Activated T-cell treated with anti-CD3 and anti-CD28 coated beads for 48 hours (primary cell): ENCODE data around the gene RABL2B.

Experiments used
- DNase-seq: peaks from one replicate; pipeline ENCODE4 v3.0.0-alpha.2; 2020; ENCODE audit warnings: low read depth

Gene RABL2B

GRCh38 chr22:50738649-50739227 is 44.7 kb downstream of the RABL2B start:
- DNase-seq = no peak

DNA sequence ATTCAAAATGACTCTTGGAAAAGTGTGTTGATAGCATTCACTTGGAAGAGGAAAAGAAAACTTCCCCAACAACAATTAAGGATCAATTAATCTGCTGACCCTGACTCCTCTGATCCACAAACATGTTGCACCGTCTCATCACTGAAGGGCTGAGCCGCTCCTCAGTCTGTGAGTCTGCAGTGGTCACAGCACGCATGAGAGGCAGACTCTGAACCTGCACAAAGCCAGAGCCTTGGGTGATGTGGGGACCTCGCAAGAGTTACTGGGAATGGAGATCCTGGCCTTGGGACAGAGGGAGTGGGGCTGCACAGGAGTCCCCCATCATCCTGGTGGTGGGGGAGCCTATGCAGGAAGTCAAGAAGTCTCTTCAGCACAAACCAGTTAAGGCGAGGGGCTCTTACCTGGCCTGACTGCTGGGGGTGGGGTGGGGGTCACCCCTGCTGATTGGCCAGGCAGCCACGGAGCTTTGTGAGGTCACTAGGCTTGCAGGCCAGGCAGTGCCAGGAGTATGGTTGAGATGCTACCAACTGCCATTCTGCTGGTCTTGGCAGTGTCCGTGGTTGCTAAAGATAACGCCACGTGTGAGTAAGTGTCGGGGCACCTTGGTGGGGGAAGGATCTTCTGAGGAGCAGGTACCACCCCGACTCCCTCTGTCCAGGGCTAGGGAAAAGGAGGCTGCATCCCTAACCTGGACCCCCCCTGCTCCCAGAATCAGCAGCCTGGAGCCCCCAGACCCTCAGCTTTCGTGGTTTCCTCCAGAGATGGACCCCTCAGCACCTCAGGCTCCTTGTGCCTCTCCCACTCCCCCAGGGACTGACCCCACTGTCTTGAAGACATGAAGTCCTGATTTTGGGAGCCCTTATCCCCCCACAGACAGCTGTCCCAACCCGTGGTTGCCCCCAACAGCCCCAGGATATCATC is 45.4 kb downstream of the RABL2B start, which contains the start of gene ACR:
Gene ACR (plus strand): TSS at position 477 of the 921 bp plus-strand sequence. CDS start 32 bp downstream, at position 509.
- DNase-seq = no peak

GRCh38 chr22:50735739-50736030 is 47.8 kb downstream of the RABL2B start:
- no peak for DNase-seq

DNA sequence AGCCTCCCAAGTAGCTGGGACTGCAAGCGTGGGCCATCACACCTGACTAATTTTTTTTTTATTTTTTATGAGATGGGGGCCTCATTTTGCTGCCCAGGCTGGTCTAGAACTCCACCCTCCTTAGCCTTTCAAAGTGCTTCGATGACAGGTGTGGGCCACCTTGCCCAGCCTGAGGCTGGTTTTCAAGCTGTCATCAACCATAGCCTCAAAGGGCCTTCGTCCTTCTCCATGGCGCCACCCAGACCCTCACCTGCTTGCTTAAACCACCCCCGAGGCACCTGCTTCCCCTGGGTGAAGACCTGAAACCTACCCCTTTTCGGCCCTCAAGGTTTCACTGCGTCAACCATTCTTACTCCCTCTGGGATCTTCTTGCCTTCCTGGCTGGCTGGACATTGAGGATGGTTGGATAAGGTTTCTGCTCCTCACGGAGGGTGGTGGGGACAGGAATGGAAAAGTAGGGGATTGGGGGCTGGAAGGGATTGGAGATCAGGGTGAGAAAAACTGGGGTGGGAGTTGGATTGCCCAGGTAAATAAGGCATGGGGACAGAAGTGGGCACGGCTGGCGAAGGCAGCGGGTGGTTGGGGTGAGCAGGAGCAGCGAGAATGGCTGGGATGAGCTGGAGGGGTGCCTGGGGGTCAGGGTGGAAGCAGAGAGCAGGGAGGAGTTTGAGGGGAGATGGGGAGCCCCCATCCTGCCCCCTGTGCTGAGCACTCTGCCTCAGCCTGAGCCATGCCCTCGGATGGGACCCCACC is 48.3 kb downstream of the RABL2B start:
- no peak for DNase-seq

DNA sequence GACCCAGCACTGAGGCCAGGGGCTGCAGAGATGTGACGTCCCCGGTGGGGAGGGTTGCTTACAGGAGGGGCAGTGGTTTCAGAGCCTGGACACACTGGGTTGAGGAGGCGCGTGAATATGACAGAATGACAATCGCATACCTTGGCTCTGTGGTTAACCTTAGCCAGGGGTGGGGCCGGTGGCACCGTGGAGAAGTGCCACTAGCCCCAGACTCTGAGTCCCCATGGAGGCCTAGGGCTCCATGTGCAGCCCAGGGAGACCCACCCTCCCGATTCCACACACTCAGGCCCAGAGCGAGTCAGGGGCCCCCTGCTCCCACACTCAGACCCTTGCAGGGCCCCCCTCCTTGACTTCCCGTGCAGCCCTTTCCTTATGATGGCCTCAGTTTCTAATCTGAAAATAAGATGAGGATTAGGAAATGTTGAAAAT is 49.1 kb downstream of the RABL2B start:
- DNase-seq = no peak

- no peak for DNase-seq
These were observed 49.7 kb downstream of the RABL2B start for GRCh38 chr22:50733521-50734342.

DNA sequence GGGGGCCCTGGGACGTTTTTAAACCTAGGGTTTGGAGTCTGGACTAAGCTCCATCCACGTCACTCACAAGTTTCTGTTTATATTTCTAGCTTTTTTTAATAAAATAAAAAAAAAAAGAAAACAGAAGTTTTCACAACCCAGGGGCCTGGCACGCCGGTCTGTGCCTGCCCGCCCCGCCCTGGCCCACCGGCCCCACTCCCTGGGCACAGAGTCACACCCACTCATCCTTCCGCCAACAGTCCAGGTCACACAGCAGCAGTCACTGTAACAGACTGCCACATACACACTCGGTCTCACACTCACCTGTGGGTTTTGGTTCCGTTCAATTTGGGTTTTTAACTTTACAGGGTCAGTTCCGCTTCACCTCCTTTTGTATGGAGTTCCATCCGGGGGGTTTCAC is 50.8 kb downstream of the RABL2B start:
- no peak for DNase-seq

GRCh38 chr22:50731811-50732624 is 51.4 kb downstream of the RABL2B start:
- DNase-seq = peak; percentile 59

DNA sequence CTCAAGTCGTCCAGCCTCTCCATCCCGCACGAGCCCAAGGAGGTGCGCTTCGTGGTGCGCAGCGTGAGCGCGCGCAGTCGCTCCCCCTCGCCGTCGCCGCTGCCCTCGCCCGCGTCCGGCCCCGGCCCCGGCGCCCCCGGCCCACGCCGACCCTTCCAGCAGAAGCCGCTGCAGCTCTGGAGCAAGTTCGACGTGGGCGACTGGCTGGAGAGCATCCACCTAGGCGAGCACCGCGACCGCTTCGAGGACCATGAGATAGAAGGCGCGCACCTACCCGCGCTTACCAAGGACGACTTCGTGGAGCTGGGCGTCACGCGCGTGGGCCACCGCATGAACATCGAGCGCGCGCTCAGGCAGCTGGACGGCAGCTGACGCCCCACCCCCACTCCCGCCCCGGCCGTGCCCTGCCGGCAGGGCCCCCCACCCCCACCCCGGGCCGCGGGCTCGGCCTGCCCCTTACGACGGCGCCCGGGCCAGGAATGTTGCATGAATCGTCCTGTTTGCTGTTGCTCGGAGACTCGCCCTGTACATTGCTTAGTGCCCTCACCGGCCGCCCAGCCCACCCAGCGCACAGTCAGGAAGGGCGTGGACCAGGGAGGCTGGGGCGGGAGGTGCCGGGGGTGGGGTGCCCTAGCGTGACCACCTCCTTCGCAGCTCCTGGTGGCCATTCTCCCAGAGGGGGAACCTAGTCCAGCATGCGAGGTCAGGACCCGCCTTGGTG is 52.3 kb downstream of the RABL2B start:
- DNase-seq = no peak

DNA sequence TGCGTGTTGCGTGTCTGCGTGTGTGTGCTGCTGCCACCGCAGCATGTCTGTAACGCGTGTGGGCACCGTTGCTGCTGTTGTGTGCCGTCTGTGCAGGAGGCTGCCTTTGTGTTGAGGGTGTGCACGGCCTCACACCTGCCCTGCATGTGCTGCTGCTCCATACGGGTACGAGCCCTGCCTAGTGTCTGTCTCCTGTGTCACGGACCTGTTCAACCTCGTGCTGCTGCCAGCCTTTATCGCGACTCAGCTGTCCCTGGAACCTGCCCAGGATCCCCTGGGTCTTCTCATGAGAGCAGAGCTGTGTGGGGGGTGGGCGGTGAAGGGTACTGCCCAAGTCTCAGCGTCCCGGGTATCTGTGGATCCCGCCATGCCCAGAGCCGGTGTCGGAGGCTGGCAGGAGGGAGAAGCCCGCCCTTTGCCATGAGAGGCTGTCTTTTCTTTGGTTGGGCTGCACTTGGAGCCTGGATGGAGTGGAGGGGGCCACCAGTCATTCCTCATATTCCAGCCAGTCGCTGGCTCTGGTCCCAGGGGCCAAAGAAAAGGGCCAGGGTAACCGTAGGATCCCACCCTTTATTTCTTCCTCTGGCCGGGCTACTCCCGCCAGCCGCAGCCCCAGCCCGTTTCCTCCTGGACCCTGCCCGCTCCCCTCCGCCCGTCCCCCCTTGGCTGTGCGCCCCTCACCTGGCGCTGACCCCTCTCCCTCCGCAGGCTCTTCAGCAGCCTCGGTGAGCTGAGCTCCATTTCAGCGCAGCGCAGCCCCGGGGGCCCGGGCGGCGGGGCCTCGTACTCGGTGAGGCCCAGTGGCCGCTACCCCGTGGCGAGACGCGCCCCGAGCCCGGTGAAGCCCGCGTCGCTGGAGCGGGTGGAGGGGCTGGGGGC is 53.2 kb downstream of the RABL2B start:
- no peak for DNase-seq

DNA sequence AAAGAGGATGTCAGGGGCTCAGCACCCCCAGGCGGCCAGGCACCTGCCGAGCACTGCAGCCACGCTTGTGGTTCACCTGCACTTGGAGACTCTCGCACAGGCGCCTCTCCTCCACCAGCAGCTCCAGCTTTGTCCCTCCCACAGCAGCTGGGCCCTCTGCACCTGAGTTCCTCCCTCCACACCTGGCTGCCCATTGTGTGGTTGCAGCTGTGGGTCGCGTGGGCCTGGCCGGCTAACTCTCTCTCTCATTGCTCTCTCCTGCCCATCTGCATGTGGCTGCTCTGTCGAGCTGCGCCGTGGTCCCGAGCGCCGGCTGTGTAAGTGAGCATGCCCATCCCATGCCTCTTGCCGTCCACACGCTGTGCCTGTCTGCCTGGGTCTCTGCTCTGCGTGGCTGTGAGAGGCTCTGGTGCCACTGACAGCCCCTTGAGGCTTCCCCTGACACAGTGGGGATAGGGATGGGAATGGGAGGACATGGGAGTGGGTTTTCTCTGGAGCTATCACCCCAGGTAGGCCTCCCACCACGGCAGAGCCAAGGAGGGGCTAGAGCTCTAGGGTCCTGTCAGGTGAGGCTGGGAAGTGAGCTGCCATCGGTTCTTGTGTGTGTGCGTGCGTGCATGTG is 53.9 kb downstream of the RABL2B start:
- DNase-seq = no peak

GRCh38 chr22:50728523-50728931 is 54.9 kb downstream of the RABL2B start:
- no peak for DNase-seq

- DNase-seq = no peak
These were observed 55.5 kb downstream of the RABL2B start for GRCh38 chr22:50727678-50728522.

GRCh38 chr22:50726643-50727340 is 56.6 kb downstream of the RABL2B start:
- DNase-seq = no peak

GRCh38 chr22:50725597-50725996 is 57.8 kb downstream of the RABL2B start:
- DNase-seq = no peak

DNA sequence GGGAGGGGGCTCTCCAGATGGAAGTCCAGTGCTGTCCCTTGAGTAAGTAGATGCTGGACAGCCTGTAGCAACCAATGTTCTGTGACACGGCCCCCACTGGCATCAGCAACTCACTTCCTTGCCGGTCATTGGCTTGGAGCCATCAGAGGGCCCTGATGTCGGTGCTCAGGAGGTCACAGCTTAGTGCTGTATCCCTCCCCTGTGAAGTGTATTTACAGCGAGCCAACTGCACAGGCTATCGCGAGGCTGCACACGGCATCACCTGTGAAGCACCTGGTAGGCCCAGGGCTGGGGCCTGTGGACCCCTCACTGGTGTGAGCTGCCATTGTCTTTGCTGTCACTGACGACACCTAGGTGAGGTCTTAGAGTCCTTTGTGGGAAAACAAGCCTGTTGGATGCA is 58.8 kb downstream of the RABL2B start:
- no peak for DNase-seq

GRCh38 chr22:50723991-50724390 is 59.4 kb downstream of the RABL2B start:
- no peak for DNase-seq
